ENCODE data around the gene NRGN. TPM values are rescaled to one million over a fixed set of nuclear protein-coding genes. Genes with fewer than 3 reads are reported as not detected.

NRGN gene
- total RNA-seq, 1 experiment from 2014 or later: 15.5 TPM

DNA sequence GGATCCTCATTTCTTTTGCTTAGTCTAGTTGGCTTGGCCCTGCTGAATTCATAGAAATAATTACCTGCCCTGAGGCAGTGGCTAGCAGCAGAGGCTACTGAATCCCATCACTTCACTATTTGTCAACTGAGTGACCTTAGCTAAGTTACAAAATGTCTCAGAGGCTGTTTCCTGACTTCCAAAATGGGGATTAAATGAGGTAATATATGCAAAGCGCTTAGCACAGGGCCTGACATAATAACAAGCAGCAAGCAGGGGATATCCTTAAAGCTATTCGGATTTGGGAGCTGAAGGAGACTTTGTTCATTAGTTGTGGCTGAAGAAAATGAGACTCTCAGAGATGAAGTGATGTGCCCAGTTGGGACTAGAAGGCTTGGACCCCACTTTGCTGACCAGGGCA, 2.8 kb downstream of the NRGN start:
- BruUV-seq (replicated peaks): no TSS peak
- intact Hi-C loops (cut with micrococcal nuclease): loop anchor here (10.0 kb wide), 1 partner anchor 52 kb away; no protein-coding TSS in a partner anchor
- Histone ChIP-seq H3K4me3 (ENCODE audit: low read length) (no peak overlapping the region), H3K4me1 (ENCODE audit: insufficient read depth, low read length) (peaks cover 30% of the 10 kb centered on the region), H3K36me3 (ENCODE audit: low read depth, low read length) (no peaks in the 10 kb centered on the region), H3K9me3 (ENCODE audit: low read length) (no peaks in the 10 kb centered on the region), H2AFZ (ENCODE audit: low read length) (no peak overlapping the region), H3K9ac (ENCODE audit: low read length) (no peak overlapping the region), H3K79me2 (ENCODE audit: low read length) (no peaks in the 10 kb centered on the region), H4K20me1 (ENCODE audit: low read length) (no peaks in the 10 kb centered on the region), H3K27me3 (ENCODE audit: low read length) (no peaks in the 10 kb centered on the region), H3K9me2 (replicated peaks; ENCODE audit: low read length) (no peaks in the 10 kb centered on the region), H3K4me2 (ENCODE audit: low read length) (no peak overlapping the region), H3F3A (ENCODE audit: low read length, unreplicated experiment) (no peaks in the 10 kb centered on the region), H3K27ac (ENCODE audit: low read length) (no peak overlapping the region)
- POLR2A ChIA-PET (ENCODE audit: unreplicated experiment): interaction anchor here (0.7 kb wide), 1 partner anchor 407 kb away, joined by 3 read pairs; no protein-coding TSS in a partner anchor
- TF ChIP-seq EZH2 (IDR thresholded peaks at IDR 0.05; ENCODE audit: low read length, unreplicated experiment): no peak
- TF ChIP-seq, protein P1, sequence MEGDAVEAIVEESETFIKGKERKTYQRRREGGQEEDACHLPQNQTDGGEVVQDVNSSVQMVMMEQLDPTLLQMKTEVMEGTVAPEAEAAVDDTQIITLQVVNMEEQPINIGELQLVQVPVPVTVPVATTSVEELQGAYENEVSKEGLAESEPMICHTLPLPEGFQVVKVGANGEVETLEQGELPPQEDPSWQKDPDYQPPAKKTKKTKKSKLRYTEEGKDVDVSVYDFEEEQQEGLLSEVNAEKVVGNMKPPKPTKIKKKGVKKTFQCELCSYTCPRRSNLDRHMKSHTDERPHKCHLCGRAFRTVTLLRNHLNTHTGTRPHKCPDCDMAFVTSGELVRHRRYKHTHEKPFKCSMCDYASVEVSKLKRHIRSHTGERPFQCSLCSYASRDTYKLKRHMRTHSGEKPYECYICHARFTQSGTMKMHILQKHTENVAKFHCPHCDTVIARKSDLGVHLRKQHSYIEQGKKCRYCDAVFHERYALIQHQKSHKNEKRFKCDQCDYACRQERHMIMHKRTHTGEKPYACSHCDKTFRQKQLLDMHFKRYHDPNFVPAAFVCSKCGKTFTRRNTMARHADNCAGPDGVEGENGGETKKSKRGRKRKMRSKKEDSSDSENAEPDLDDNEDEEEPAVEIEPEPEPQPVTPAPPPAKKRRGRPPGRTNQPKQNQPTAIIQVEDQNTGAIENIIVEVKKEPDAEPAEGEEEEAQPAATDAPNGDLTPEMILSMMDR (conservative IDR thresholded peaks at IDR 0.05; ENCODE audit: low read depth, low read length): no peak
- TF ChIP-seq EZH2phosphoT487 (IDR thresholded peaks at IDR 0.05; ENCODE audit: borderline replicate concordance, low read length): no peak
- ATAC-seq (no peak), DNase-seq (no peak)
- CTCF ChIA-PET: no interaction called here

DNA sequence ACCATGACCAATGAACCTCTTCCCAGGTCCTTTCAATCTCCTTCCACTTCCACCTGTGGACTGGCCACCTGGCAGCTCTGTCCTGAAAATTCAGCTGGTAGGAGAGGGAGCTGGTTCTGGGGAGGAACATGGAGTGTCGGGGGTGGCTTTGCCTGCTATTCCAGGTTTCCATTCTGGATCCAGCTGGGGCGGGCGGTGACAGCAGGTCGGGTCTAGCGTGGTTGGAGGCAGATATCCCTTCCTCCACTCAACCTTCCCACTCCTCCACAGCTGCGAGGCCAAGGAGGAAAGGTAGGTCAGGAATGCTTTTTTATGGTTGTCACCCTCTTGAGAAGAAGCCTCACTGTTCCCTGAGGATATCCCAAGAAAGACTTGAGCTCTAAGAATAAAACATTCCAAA, 3.3 kb downstream of the NRGN start:
- H3K4me1 ChIP-seq (ENCODE audit: insufficient read depth, low read length): peaks cover 35% of the 10 kb centered on the region
- intact Hi-C loops (cut with micrococcal nuclease): loop anchor here (10.0 kb wide), 1 partner anchor 52 kb away; no protein-coding TSS in a partner anchor

More for the DNA sequence above, 3.3 kb downstream of the NRGN start:
- DNase-seq: no peak
- Histone ChIP-seq H3K27ac (ENCODE audit: low read length) (no peak overlapping the region), H2AFZ (ENCODE audit: low read length) (no peak overlapping the region), H3K9ac (ENCODE audit: low read length) (no peak overlapping the region), H3K9me3 (ENCODE audit: low read length) (no peaks in the 10 kb centered on the region), H3K9me2 (replicated peaks; ENCODE audit: low read length) (no peaks in the 10 kb centered on the region), H3K36me3 (ENCODE audit: low read depth, low read length) (no peaks in the 10 kb centered on the region), H4K20me1 (ENCODE audit: low read length) (no peaks in the 10 kb centered on the region), H3K4me2 (ENCODE audit: low read length) (no peak overlapping the region), H3K79me2 (ENCODE audit: low read length) (no peaks in the 10 kb centered on the region), H3K27me3 (ENCODE audit: low read length) (no peaks in the 10 kb centered on the region), H3K4me3 (ENCODE audit: low read length) (no peak overlapping the region), H3F3A (ENCODE audit: low read length, unreplicated experiment) (no peaks in the 10 kb centered on the region)
- CTCF ChIA-PET: no interaction called here
- POLR2A ChIA-PET (ENCODE audit: unreplicated experiment): no interaction called here
- ATAC-seq: no peak
- TF ChIP-seq EZH2 (IDR thresholded peaks at IDR 0.05; ENCODE audit: low read length, unreplicated experiment) (no peak), EZH2phosphoT487 (IDR thresholded peaks at IDR 0.05; ENCODE audit: borderline replicate concordance, low read length) (no peak)
- TF ChIP-seq, protein P1 (conservative IDR thresholded peaks at IDR 0.05; ENCODE audit: low read depth, low read length): no peak
- no TSS peak for BruUV-seq (replicated peaks)

Measured in PC-3 (cell line).